Lung (tissue), 16 donors: ENCODE data around the gene LHX8. TPM values are rescaled to one million over a fixed set of nuclear protein-coding genes. Genes with fewer than 3 reads are reported as not detected.

Source experiments
- ATAC-seq: fragments of 200-7000 bp; cut with Tn5 transposase; one replicate; pipeline ENCODE4 v1.9.1; 2020; ENCODE audit warnings: moderate number of reproducible peaks; ENCODE audit not compliant: insufficient read depth, low FRiP score
- DNase-seq, 3 donors: peaks; one replicate each; pipeline ENCODE4 v3.0.0-alpha.2; 2013 to 2017
- H3K27ac ChIP-seq, 2 donors: one replicate each; pipeline ENCODE4 v1.5.1; 2013; ENCODE audit warnings: mild to moderate bottlenecking in 2 of 2, moderate library complexity in 2 of 2, control low read depth in 1 of 2, inconsistent platforms in 1 of 2, low read depth in 1 of 2, low read length in 1 of 2
- H3K27me3 ChIP-seq, 3 donors: one replicate each; pipeline ENCODE4 v1.5.1; 2013; ENCODE audit warnings: low read length in 2 of 3; ENCODE audit not compliant: control insufficient read depth in 3 of 3, insufficient read depth in 3 of 3
- H3K36me3 ChIP-seq, 4 donors: one replicate each; pipeline ENCODE4 v1.5.1; 2013; ENCODE audit warnings: low read length in 4 of 4, mild to moderate bottlenecking in 1 of 4, moderate library complexity in 1 of 4; ENCODE audit not compliant: control insufficient read depth in 4 of 4, insufficient read depth in 4 of 4
- H3K4me1 ChIP-seq, 5 donors: one replicate each; pipeline ENCODE4 v1.5.1; 2013; ENCODE audit warnings: low read length in 5 of 5, mild to moderate bottlenecking in 2 of 5, moderate library complexity in 1 of 5; ENCODE audit not compliant: control insufficient read depth in 5 of 5, insufficient read depth in 5 of 5
- H3K4me3 ChIP-seq: one replicate; pipeline ENCODE4 v1.5.1; 2013; ENCODE audit warnings: mild to moderate bottlenecking, control low read depth, moderate library complexity
- H3K9ac ChIP-seq, 2 donors: one replicate each; pipeline ENCODE4 v1.5.1; 2013; ENCODE audit warnings: low read length in 2 of 2, control low read depth in 1 of 2; ENCODE audit not compliant: insufficient read depth in 1 of 2
- H3K9me3 ChIP-seq, 4 donors: one replicate each; pipeline ENCODE4 v1.5.1; 2013; ENCODE audit warnings: low read length in 3 of 4, mild to moderate bottlenecking in 1 of 4, moderate library complexity in 1 of 4; ENCODE audit not compliant: control insufficient read depth in 4 of 4, insufficient read depth in 3 of 4
- CTCF ChIP-seq: IDR thresholded peaks from 2 replicates; pipeline ENCODE4 v1.5.1; 2012; ENCODE audit warnings: mild to moderate bottlenecking; ENCODE audit errors: control extremely low read depth, extremely low read depth
- WGBS, 2 donors: extraction: QIAGEN DNeasy Blood & Tissue Kit; methylation state at CpG; one replicate each; pipeline ENCODE4 v1.1.7; 2013; 5-methylcytosine and 5-hydroxymethylcytosine counted together
- long read RNA-seq, 5 donors: transcript quantifications; one replicate each; lab custom pipeline, GENCODE V29; 2026
- polyA plus RNA-seq, 2 donors: library from polyadenylated mRNA; stranded (reverse); fragments of 200-250 nt; gene quantifications; one replicate each; pipeline ENCODE4 v1.2.1, GENCODE V29; 2013
- total RNA-seq, 2 donors: library from RNA; depleted of rRNA in 1 of 2; stranded (reverse); fragments of >200 nt in 1 of 2; gene quantifications; one replicate each; pipeline ENCODE4 v1.2.1, GENCODE V29; 2014 to 2021
- donor health status: control.
- donor health status: control.
- donor health status: Bipolar disorder and iron deficiency.
- donor health status: healthy.
- donor health status: DM: yes; HTN: yes; CAD: no.

LHX8 gene
- total RNA-seq: not detected
- not detected for polyA plus RNA-seq
- long read RNA-seq, donor 1: 0 reads
- long read RNA-seq, donor 2: 0 reads
- long read RNA-seq, donor 3: 0 reads
- long read RNA-seq, donor 4: 0 reads
- long read RNA-seq, donor 5: 0 reads

GRCh38 chr1:75133750-75134646, at the start of gene LHX8:
LHX8 (plus strand) TSS chr1:75134388; CDS start chr1:75136615, 2,227 bp downstream.
- Histone ChIP-seq H3K36me3 (no peaks in the 10 kb centered on the region), H3K27ac (no peak within 1 kb of the TSS), H3K9me3 (peaks cover 0 to 26% (median 0%) of the 10 kb centered on the region in 4 donors), H3K9ac (no peak within 1 kb of the TSS), H3K27me3 (peaks cover 15 to 97% (median 93%) of the 10 kb centered on the region in 3 donors), H3K4me3 (no peak within 1 kb of the TSS), H3K4me1 (peaks cover 0 to 15% (median 13%) of the 10 kb centered on the region in 5 donors)
- DNase-seq (peak; percentile 29 to 56 (median 37)), ATAC-seq (no peak)
- no peak for TF ChIP-seq CTCF
- WGBS, 2 donors: 7 to 13% methylated on average over 23 of the region's 23 CpGs

DNA sequence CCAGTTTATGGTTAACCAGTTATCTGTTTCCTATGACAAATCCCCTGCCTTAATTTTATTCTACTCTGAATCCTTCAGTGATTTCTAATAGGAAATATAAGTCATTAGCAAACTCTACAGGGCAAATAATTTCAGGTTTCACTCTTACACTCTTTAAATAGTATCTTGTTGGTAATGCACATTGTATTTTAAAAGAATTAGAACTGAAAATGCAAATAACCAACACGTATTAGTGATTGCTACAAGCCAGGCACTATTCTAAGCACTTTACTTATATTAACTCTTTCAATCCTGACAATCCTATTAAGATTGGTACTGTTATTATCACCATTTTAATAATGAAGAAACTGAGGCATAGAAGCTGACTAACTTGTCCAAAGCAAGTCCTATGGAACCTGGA, 48.3 kb upstream of the LHX8 start:
- Histone ChIP-seq H3K9me3 (peaks cover 0 to 2% (median 0%) of the 10 kb centered on the region in 4 donors), H3K27me3 (no peaks in the 10 kb centered on the region), H3K4me3 (no peak overlapping the region), H3K27ac (no peak overlapping the region), H3K36me3 (no peaks in the 10 kb centered on the region), H3K9ac (no peak overlapping the region), H3K4me1 (no peaks in the 10 kb centered on the region)
- 37 to 68% methylated on average over 1 of the region's 1 CpG for WGBS, 2 donors
- ATAC-seq (no peak), DNase-seq (no peak)
- no peak for TF ChIP-seq CTCF

DNA sequence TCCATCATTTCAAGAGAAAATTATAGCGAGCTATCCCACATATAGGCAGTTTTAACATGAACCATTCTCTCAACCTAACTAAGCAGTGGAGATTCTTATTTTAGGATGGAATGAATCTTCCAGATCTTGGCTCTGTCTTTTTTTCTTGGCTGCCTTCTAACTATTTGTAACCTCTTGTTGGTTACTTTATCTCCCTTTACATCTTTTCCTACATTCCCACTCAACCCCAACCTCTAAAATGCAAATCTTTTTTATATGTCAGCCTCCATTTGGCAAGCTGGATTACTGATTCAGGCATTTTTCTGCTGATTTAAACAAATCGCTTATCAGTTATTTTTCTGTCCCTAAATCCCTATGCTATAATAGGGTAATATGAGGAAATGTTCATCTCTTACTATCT, 46.9 kb upstream of the LHX8 start:
- H3K4me1 ChIP-seq: no peaks in the 10 kb centered on the region
- no peak overlapping the region for H3K9ac ChIP-seq
- H3K36me3 ChIP-seq: no peaks in the 10 kb centered on the region
- no peak for DNase-seq
- WGBS, 2 donors: 90% methylated on average over 2 of the region's 2 CpGs
- peaks cover 0 to 5% (median 0%) of the 10 kb centered on the region in 4 donors for H3K9me3 ChIP-seq
- no peak for ATAC-seq
- no peak overlapping the region for H3K27ac ChIP-seq
- no peaks in the 10 kb centered on the region for H3K27me3 ChIP-seq
- no peak overlapping the region for H3K4me3 ChIP-seq
- TF ChIP-seq CTCF: no peak
